H9 (cell line): ENCODE data around the gene ADAMTS13. TPM values are rescaled to one million over a fixed set of nuclear protein-coding genes. Genes with fewer than 3 reads are reported as not detected.

Source experiments
- DNase-seq: peaks from one replicate; pipeline ENCODE4 v3.0.0-alpha.2; 2017
- H2AFZ ChIP-seq: one replicate; pipeline ENCODE4 v1.6.1; 2013; ENCODE audit warnings: mild to moderate bottlenecking, low read length, control low read depth, moderate library complexity
- H2AK5ac ChIP-seq: 2 replicates; pipeline ENCODE4 v1.6.1; 2013; ENCODE audit warnings: low read length, control low read depth, mixed read lengths; ENCODE audit not compliant: insufficient read length
- H2BK120ac ChIP-seq: one replicate; pipeline ENCODE4 v1.6.1; 2013; ENCODE audit warnings: low read depth, mild to moderate bottlenecking, low read length, control low read depth, inconsistent platforms; ENCODE audit not compliant: poor library complexity, severe bottlenecking
- H2BK12ac ChIP-seq: 2 replicates; pipeline ENCODE4 v1.6.1; 2013; ENCODE audit warnings: low read length, control low read depth, mixed read lengths, low read depth; ENCODE audit not compliant: insufficient read length
- H2BK15ac ChIP-seq: 2 replicates; pipeline ENCODE4 v1.6.1; 2013; ENCODE audit warnings: low read depth, low read length, control low read depth
- H2BK20ac ChIP-seq: one replicate; pipeline ENCODE4 v1.6.1; 2013; ENCODE audit warnings: low read depth, mild to moderate bottlenecking, low read length, control low read depth, inconsistent platforms; ENCODE audit not compliant: poor library complexity, severe bottlenecking
- H2BK5ac ChIP-seq: 2 replicates; pipeline ENCODE4 v1.6.1; 2013; ENCODE audit warnings: low read length, control low read depth, mixed read lengths; ENCODE audit not compliant: insufficient read length
- H3K14ac ChIP-seq: 2 replicates; pipeline ENCODE4 v1.6.1; 2013; ENCODE audit warnings: low read length, control low read depth; ENCODE audit not compliant: insufficient read depth
- H3K18ac ChIP-seq: 2 replicates; pipeline ENCODE4 v1.6.1; 2013; ENCODE audit warnings: low read depth, mild to moderate bottlenecking, mixed read lengths, low read length, control low read depth; ENCODE audit not compliant: insufficient read length
- H3K23ac ChIP-seq: 2 replicates; pipeline ENCODE4 v1.6.1; 2013; ENCODE audit warnings: low read length, control low read depth, mixed read lengths, low read depth; ENCODE audit not compliant: insufficient read length
- H3K23me2 ChIP-seq: 2 replicates; pipeline ENCODE4 v1.6.1; 2013; ENCODE audit warnings: low read depth, mild to moderate bottlenecking, mixed read lengths, low read length, control low read depth; ENCODE audit not compliant: insufficient read length, poor library complexity, severe bottlenecking
- H3K27ac ChIP-seq: 2 replicates; pipeline ENCODE4 v1.5.1; 2013; ENCODE audit warnings: low read length, control low read depth, mixed read lengths, low read depth; ENCODE audit not compliant: insufficient read length
- H3K27me3 ChIP-seq: 2 replicates; pipeline ENCODE4 v1.6.1; 2013; ENCODE audit warnings: low read length, control low read depth, inconsistent platforms; ENCODE audit not compliant: insufficient read depth
- H3K4ac ChIP-seq: 2 replicates; pipeline ENCODE4 v1.6.1; 2013; ENCODE audit warnings: low read depth, mild to moderate bottlenecking, control low read depth, inconsistent platforms, low read length, moderate library complexity
- H3K4me1 ChIP-seq: 2 replicates; pipeline ENCODE4 v1.6.1; 2013; ENCODE audit warnings: low read length, control low read depth, inconsistent platforms; ENCODE audit not compliant: insufficient read depth
- H3K4me2 ChIP-seq: 2 replicates; pipeline ENCODE4 v1.6.1; 2013; ENCODE audit warnings: low read length, control low read depth, mixed read lengths; ENCODE audit not compliant: insufficient read length, insufficient read depth
- H3K56ac ChIP-seq: 2 replicates; pipeline ENCODE4 v1.6.1; 2013; ENCODE audit warnings: low read depth, mild to moderate bottlenecking, mixed read lengths, low read length, control low read depth; ENCODE audit not compliant: insufficient read length
- H3K79me1 ChIP-seq: 2 replicates; pipeline ENCODE4 v1.6.1; 2013; ENCODE audit warnings: low read depth, mild to moderate bottlenecking, moderate library complexity, low read length, control low read depth, inconsistent platforms; ENCODE audit not compliant: insufficient read depth, poor library complexity, severe bottlenecking
- H3K79me2 ChIP-seq: 2 replicates; pipeline ENCODE4 v1.6.1; 2013; ENCODE audit warnings: low read length, control low read depth, inconsistent platforms; ENCODE audit not compliant: insufficient read depth
- H3K9ac ChIP-seq: 2 replicates; pipeline ENCODE4 v1.6.1; 2013; ENCODE audit warnings: low read length, control low read depth, mixed read lengths; ENCODE audit not compliant: insufficient read length; ENCODE audit errors: extremely low read depth
- H3K9me3 ChIP-seq: one replicate; pipeline ENCODE4 v1.6.1; 2013; ENCODE audit warnings: low read depth, low read length, inconsistent platforms; ENCODE audit not compliant: control insufficient read depth
- H3T11ph ChIP-seq: one replicate; pipeline ENCODE4 v1.6.1; 2013; ENCODE audit warnings: mild to moderate bottlenecking, low read length, control low read depth, inconsistent platforms
- H4K20me1 ChIP-seq: one replicate; pipeline ENCODE4 v1.6.1; 2013; ENCODE audit not compliant: control insufficient read depth, insufficient read length, insufficient read depth
- H4K5ac ChIP-seq: 2 replicates; pipeline ENCODE4 v1.6.1; 2013; ENCODE audit warnings: low read depth, mild to moderate bottlenecking, mixed read lengths, low read length, control low read depth; ENCODE audit not compliant: insufficient read length
- H4K8ac ChIP-seq: replicated peaks from 2 replicates; pipeline ENCODE4 v1.6.1; 2013; ENCODE audit warnings: low read length, control low read depth, mixed read lengths, low read depth; ENCODE audit not compliant: insufficient read length
- H4K91ac ChIP-seq: 2 replicates; pipeline ENCODE4 v1.6.1; 2013; ENCODE audit warnings: low read depth, mild to moderate bottlenecking, moderate library complexity, mixed read lengths, low read length, control low read depth; ENCODE audit not compliant: insufficient read length
- H3K27ac Mint-ChIP-seq, 3 experiments: 2 replicates in 2 of 3; 3 replicates in 1 of 3; pipeline ENCODE4 v1.8.0; 2020 to 2021; ENCODE audit warnings: mixed read lengths in 3 of 3, mild to moderate bottlenecking in 1 of 3, moderate library complexity in 1 of 3
- H3K27me3 Mint-ChIP-seq: 2 replicates; pipeline ENCODE4 v1.8.0; 2021; ENCODE audit warnings: low read depth, mild to moderate bottlenecking, moderate library complexity, mixed read lengths
- H3K36me3 Mint-ChIP-seq, 3 experiments: 2 replicates in 2 of 3; 3 replicates in 1 of 3; pipeline ENCODE4 v1.8.0; 2020 to 2021; ENCODE audit warnings: low read depth in 3 of 3, mixed read lengths in 3 of 3; ENCODE audit not compliant: insufficient read depth in 1 of 3
- H3K4me1 Mint-ChIP-seq, 2 experiments: 2 replicates each; pipeline ENCODE4 v1.8.0; 2020; ENCODE audit warnings: mixed read lengths in 2 of 2
- H3K4me3 Mint-ChIP-seq, 2 experiments: 2 replicates in 1 of 2; 3 replicates in 1 of 2; pipeline ENCODE4 v1.8.0; 2020 to 2021; ENCODE audit warnings: mild to moderate bottlenecking in 2 of 2, mixed read lengths in 2 of 2, moderate library complexity in 1 of 2
- H3K9me3 Mint-ChIP-seq, 2 experiments: 2 replicates in 1 of 2; 3 replicates in 1 of 2; pipeline ENCODE4 v1.8.0; 2020; ENCODE audit warnings: mild to moderate bottlenecking in 2 of 2, mixed read lengths in 2 of 2, moderate library complexity in 1 of 2
- CTCF ChIP-seq: fragments of 200-600 bp; sonication (generic); conservative IDR thresholded peaks from 3 replicates; pipeline ENCODE4 v1.8.0; 2021; ENCODE audit warnings: antibody characterized with exemption, mild to moderate bottlenecking
- WGBS: extraction: QIAGEN DNeasy Blood & Tissue Kit; methylation state at CpG from one replicate; pipeline ENCODE4 v1.1.7; 2013; ENCODE audit warnings: missing lambda C conversion rate, low lambda C conversion rate, mixed read lengths; ENCODE audit not compliant: insufficient read length; ENCODE audit errors: extremely low coverage; 5-methylcytosine and 5-hydroxymethylcytosine counted together
- total RNA-seq: library from RNA; stranded (reverse); gene quantifications from 2 replicates; pipeline ENCODE4 v1.2.1, GENCODE V29; 2021

ADAMTS13 gene
- total RNA-seq, 1 experiment from 2014 or later = 8.8 TPM

GRCh38 chr9:133378408-133378962, 43.7 kb upstream of the ADAMTS13 start:
- TF ChIP-seq CTCF = no peak

More at GRCh38 chr9:133378408-133378962, 43.7 kb upstream of the ADAMTS13 start:
- H4K8ac ChIP-seq = no peak overlapping the region
- H2AK5ac ChIP-seq = no peak overlapping the region
- no peak overlapping the region for H4K5ac ChIP-seq
- Mint-ChIP-seq H3K27ac (no peak overlapping the region), H3K27me3 (peaks cover 30% of the 10 kb centered on the region), H3K36me3 (peaks cover 6% of the 10 kb centered on the region in 3 experiments; a peak in 6 of 7 replicates), H3K4me1 (peaks cover 6 to 8% of the 10 kb centered on the region in 2 experiments), H3K9me3 (peaks cover 3 to 4% of the 10 kb centered on the region in 2 experiments; a peak in 3 of 5 replicates), H3K4me3 (no peak overlapping the region; a peak in 1 of 5 replicates)
- H2BK5ac ChIP-seq = no peak overlapping the region
- no peak overlapping the region for H2BK15ac ChIP-seq
- H3K27ac ChIP-seq = no peak overlapping the region
- no peak overlapping the region for H3K56ac ChIP-seq
- peaks cover 11% of the 10 kb centered on the region; the same call in 1 of the 2 replicates for H3K79me2 ChIP-seq
- no CpG with 5 or more reads among the region's 1 CpG for WGBS
- H3K23ac ChIP-seq = no peak overlapping the region
- H3K14ac ChIP-seq = no peak overlapping the region
- no peak overlapping the region for H3K18ac ChIP-seq
- no peaks in the 10 kb centered on the region for H3K4me1 ChIP-seq
- H3K23me2 ChIP-seq = peaks cover 6% of the 10 kb centered on the region
- no peaks in the 10 kb centered on the region for H3K79me1 ChIP-seq
- H4K91ac ChIP-seq = no peak overlapping the region
- no peak for DNase-seq
- peaks cover 3% of the 10 kb centered on the region for H4K20me1 ChIP-seq
- no peak overlapping the region for H3T11ph ChIP-seq
- H3K9me3 ChIP-seq = no peaks in the 10 kb centered on the region
- no peaks in the 10 kb centered on the region for H3K27me3 ChIP-seq
- H2BK120ac ChIP-seq = no peak overlapping the region
- H3K4ac ChIP-seq = no peak overlapping the region
- H2BK20ac ChIP-seq = no peak overlapping the region
- no peak overlapping the region for H2AFZ ChIP-seq
- no peak overlapping the region for H3K9ac ChIP-seq
- H3K4me2 ChIP-seq = no peak overlapping the region
- no peak overlapping the region for H2BK12ac ChIP-seq
